ENCODE results near the gene MEF2C.

DNA sequence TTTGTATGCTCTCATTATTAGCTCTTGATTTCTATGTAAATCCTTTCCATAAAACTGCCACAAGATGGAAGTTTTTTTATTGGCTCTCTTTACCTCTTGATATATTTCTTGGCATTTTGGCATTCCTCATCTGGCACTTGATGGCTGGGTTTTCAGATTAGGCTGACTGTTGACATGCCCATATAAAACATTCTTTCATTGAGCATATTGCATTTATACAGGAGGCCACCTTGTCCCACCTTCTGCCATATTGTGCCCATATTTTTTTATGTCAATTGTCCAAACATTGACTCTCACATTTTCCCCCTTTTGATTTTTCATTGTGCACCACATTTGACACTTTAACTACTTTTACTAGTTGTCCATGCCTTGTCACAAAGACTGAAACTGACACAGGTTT is 182.9 kb downstream of the MEF2C start:
- TF ChIP-seq, protein P1, sequence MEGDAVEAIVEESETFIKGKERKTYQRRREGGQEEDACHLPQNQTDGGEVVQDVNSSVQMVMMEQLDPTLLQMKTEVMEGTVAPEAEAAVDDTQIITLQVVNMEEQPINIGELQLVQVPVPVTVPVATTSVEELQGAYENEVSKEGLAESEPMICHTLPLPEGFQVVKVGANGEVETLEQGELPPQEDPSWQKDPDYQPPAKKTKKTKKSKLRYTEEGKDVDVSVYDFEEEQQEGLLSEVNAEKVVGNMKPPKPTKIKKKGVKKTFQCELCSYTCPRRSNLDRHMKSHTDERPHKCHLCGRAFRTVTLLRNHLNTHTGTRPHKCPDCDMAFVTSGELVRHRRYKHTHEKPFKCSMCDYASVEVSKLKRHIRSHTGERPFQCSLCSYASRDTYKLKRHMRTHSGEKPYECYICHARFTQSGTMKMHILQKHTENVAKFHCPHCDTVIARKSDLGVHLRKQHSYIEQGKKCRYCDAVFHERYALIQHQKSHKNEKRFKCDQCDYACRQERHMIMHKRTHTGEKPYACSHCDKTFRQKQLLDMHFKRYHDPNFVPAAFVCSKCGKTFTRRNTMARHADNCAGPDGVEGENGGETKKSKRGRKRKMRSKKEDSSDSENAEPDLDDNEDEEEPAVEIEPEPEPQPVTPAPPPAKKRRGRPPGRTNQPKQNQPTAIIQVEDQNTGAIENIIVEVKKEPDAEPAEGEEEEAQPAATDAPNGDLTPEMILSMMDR (IDR thresholded peaks at IDR 0.05; ENCODE audit: low read depth, low read length, missing input control): no peak
- no peak for TF ChIP-seq HNF4G (IDR thresholded peaks at IDR 0.05)
- TF ChIP-seq, protein P2, sequence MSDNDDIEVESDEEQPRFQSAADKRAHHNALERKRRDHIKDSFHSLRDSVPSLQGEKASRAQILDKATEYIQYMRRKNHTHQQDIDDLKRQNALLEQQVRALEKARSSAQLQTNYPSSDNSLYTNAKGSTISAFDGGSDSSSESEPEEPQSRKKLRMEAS (IDR thresholded peaks at IDR 0.05): no peak
- TF ChIP-seq, protein P3, sequence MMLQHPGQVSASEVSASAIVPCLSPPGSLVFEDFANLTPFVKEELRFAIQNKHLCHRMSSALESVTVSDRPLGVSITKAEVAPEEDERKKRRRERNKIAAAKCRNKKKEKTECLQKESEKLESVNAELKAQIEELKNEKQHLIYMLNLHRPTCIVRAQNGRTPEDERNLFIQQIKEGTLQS (IDR thresholded peaks at IDR 0.05): no peak
- no peak for TF ChIP-seq RAD21 (IDR thresholded peaks at IDR 0.05)
- no peak for TF ChIP-seq YY1 (IDR thresholded peaks at IDR 0.05)
- no peak for TF ChIP-seq JUND (IDR thresholded peaks at IDR 0.05)
- TF ChIP-seq GABPA (IDR thresholded peaks at IDR 0.05 in 1 of 2, conservative IDR thresholded peaks at IDR 0.05 in 1 of 2): no peak
- TF ChIP-seq TAF1 (conservative IDR thresholded peaks at IDR 0.05): no peak
- TF ChIP-seq EGR1 (IDR thresholded peaks at IDR 0.05; ENCODE audit: low read depth in 2 of 2): no peak
- no peak for TF ChIP-seq SP1 (IDR thresholded peaks at IDR 0.05)
- TF ChIP-seq, protein P4, sequence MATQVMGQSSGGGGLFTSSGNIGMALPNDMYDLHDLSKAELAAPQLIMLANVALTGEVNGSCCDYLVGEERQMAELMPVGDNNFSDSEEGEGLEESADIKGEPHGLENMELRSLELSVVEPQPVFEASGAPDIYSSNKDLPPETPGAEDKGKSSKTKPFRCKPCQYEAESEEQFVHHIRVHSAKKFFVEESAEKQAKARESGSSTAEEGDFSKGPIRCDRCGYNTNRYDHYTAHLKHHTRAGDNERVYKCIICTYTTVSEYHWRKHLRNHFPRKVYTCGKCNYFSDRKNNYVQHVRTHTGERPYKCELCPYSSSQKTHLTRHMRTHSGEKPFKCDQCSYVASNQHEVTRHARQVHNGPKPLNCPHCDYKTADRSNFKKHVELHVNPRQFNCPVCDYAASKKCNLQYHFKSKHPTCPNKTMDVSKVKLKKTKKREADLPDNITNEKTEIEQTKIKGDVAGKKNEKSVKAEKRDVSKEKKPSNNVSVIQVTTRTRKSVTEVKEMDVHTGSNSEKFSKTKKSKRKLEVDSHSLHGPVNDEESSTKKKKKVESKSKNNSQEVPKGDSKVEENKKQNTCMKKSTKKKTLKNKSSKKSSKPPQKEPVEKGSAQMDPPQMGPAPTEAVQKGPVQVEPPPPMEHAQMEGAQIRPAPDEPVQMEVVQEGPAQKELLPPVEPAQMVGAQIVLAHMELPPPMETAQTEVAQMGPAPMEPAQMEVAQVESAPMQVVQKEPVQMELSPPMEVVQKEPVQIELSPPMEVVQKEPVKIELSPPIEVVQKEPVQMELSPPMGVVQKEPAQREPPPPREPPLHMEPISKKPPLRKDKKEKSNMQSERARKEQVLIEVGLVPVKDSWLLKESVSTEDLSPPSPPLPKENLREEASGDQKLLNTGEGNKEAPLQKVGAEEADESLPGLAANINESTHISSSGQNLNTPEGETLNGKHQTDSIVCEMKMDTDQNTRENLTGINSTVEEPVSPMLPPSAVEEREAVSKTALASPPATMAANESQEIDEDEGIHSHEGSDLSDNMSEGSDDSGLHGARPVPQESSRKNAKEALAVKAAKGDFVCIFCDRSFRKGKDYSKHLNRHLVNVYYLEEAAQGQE (IDR thresholded peaks at IDR 0.05): no peak
